ENCODE measurements around the gene EPB41L4A. TPM values are rescaled to one million over a fixed set of nuclear protein-coding genes. Genes with fewer than 3 reads are reported as not detected.

The EPB41L4A gene
- polyA plus RNA-seq, 1 donor (not counting 4 experiments of a cell fraction or from before 2014, with no cell fraction given), result 3.5 TPM

DNA sequence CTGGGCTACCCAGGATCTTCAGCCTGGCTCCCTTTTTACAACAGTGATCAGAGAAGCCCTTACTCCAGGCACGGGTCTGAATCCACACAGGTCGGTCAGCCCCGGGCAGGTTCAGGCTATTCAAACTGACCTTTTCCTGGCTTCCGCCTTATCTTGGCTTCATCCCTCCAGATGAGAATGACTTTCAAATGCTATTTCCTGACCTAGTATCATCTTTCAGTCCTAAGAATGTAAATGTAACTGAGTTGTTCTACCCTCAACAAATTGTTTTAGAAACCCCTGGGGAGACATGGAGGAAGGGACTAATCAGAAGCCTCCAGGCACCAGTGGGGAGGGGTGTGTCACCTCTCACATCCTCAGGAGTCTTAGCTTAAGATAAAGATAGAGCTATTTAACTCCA, 213.2 kb downstream of the EPB41L4A start:
- H4K20me1 ChIP-seq (ENCODE audit: control insufficient read depth, extremely low read depth, insufficient read depth, low read length), result no peaks in the 10 kb centered on the region
- no peak overlapping the region for H3K27ac ChIP-seq (ENCODE audit: control insufficient read depth, insufficient read depth, low read length)
- no peak overlapping the region for H3K4me3 ChIP-seq (ENCODE audit: control insufficient read depth in 2 of 3, extremely low read depth in 1 of 3, insufficient read depth in 2 of 3, low read depth in 1 of 3, low read length in 3 of 3)
- H3K9me3 ChIP-seq (ENCODE audit: control insufficient read depth, low read depth, low read length), result no peaks in the 10 kb centered on the region
- no peaks in the 10 kb centered on the region for H3K79me2 ChIP-seq (ENCODE audit: control insufficient read depth, insufficient read depth, low read length)
- no peaks in the 10 kb centered on the region for H3K9me1 ChIP-seq (ENCODE audit: control insufficient read depth, extremely low read depth, insufficient read depth, low read length)
- no peak overlapping the region for H2AFZ ChIP-seq (ENCODE audit: control insufficient read depth, low read length)
- H3K4me2 ChIP-seq (ENCODE audit: control insufficient read depth, extremely low read depth, insufficient read depth, low read depth, low read length), result no peak overlapping the region
- dilution Hi-C loops (cut with MboI; ENCODE audit: extremely low pct_ligation_motif_present, low sequenced_read_pairs), result loop anchor here (25.0 kb wide), 1 partner anchor 206 kb away; the partner anchor contains the start of gene EPB41L4A
- FAIRE-seq (no peak), DNase-seq (ENCODE audit: low read depth, low spot score) (no peak)
- no peak overlapping the region for H3K9ac ChIP-seq (ENCODE audit: control insufficient read depth, extremely low read depth, insufficient read depth, low read length)
- H3K4me1 ChIP-seq (ENCODE audit: control insufficient read depth, extremely low read depth, insufficient read depth, low read length), result peaks cover 6% of the 10 kb centered on the region
- H3K27me3 ChIP-seq (ENCODE audit: control insufficient read depth, extremely low read depth, insufficient read depth, low read length), result no peaks in the 10 kb centered on the region
- TF ChIP-seq, protein P1, sequence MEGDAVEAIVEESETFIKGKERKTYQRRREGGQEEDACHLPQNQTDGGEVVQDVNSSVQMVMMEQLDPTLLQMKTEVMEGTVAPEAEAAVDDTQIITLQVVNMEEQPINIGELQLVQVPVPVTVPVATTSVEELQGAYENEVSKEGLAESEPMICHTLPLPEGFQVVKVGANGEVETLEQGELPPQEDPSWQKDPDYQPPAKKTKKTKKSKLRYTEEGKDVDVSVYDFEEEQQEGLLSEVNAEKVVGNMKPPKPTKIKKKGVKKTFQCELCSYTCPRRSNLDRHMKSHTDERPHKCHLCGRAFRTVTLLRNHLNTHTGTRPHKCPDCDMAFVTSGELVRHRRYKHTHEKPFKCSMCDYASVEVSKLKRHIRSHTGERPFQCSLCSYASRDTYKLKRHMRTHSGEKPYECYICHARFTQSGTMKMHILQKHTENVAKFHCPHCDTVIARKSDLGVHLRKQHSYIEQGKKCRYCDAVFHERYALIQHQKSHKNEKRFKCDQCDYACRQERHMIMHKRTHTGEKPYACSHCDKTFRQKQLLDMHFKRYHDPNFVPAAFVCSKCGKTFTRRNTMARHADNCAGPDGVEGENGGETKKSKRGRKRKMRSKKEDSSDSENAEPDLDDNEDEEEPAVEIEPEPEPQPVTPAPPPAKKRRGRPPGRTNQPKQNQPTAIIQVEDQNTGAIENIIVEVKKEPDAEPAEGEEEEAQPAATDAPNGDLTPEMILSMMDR (optimal IDR thresholded peaks at IDR 0.05 in 1 of 3, IDR thresholded peaks at IDR 0.05 in 1 of 3, conservative IDR thresholded peaks at IDR 0.05 in 1 of 3; ENCODE audit: extremely low read depth in 1 of 3, insufficient read depth in 2 of 3, low read length in 3 of 3), result no peak
- TF ChIP-seq EZH2 (IDR thresholded peaks at IDR 0.05; ENCODE audit: low read length), result no peak
- H3K36me3 ChIP-seq (ENCODE audit: control insufficient read depth in 2 of 2, extremely low read depth in 1 of 2, insufficient read depth in 2 of 2, low read length in 2 of 2), result peaks cover 0 to 2% of the 10 kb centered on the region in 2 experiments

DNA sequence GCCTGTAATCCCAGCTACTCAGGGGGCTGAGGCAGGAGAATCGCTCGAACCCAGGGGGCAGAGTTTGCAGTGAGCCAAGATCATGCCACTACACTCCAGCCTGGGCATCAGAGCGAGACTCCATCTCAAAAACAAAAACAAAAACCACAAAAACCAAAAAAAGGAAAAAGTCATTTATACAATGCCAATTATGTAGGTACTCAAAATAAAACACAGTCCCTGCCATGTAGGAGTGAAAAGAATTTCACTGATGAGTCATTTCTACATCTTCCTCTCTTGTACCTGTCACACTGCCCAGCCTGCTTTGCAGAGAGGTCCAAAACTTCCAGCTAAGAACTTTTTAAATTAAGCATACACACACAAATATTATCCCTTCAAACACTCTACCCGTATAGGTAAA, 215.8 kb downstream of the EPB41L4A start:
- Histone ChIP-seq H3K9ac (ENCODE audit: control insufficient read depth, extremely low read depth, insufficient read depth, low read length) (no peak overlapping the region), H3K27me3 (ENCODE audit: control insufficient read depth, extremely low read depth, insufficient read depth, low read length) (no peaks in the 10 kb centered on the region), H3K36me3 (ENCODE audit: control insufficient read depth in 2 of 2, extremely low read depth in 1 of 2, insufficient read depth in 2 of 2, low read length in 2 of 2) (peaks cover 0 to 2% of the 10 kb centered on the region in 2 experiments), H3K9me3 (ENCODE audit: control insufficient read depth, low read depth, low read length) (no peaks in the 10 kb centered on the region), H3K27ac (ENCODE audit: control insufficient read depth, insufficient read depth, low read length) (no peak overlapping the region), H2AFZ (ENCODE audit: control insufficient read depth, low read length) (no peak overlapping the region), H4K20me1 (ENCODE audit: control insufficient read depth, extremely low read depth, insufficient read depth, low read length) (no peaks in the 10 kb centered on the region), H3K9me1 (ENCODE audit: control insufficient read depth, extremely low read depth, insufficient read depth, low read length) (no peaks in the 10 kb centered on the region), H3K4me1 (ENCODE audit: control insufficient read depth, extremely low read depth, insufficient read depth, low read length) (peaks cover 6% of the 10 kb centered on the region), H3K4me3 (ENCODE audit: control insufficient read depth in 2 of 3, extremely low read depth in 1 of 3, insufficient read depth in 2 of 3, low read depth in 1 of 3, low read length in 3 of 3) (no peak overlapping the region), H3K79me2 (ENCODE audit: control insufficient read depth, insufficient read depth, low read length) (no peaks in the 10 kb centered on the region), H3K4me2 (ENCODE audit: control insufficient read depth, extremely low read depth, insufficient read depth, low read depth, low read length) (no peak overlapping the region)
- dilution Hi-C loops (cut with MboI; ENCODE audit: extremely low pct_ligation_motif_present, low sequenced_read_pairs), result loop anchor here (25.0 kb wide), 1 partner anchor 209 kb away; the partner anchor contains the start of gene EPB41L4A
- FAIRE-seq (no peak), DNase-seq (ENCODE audit: low read depth, low spot score) (no peak)
- no peak for TF ChIP-seq EZH2 (IDR thresholded peaks at IDR 0.05; ENCODE audit: low read length)
- TF ChIP-seq, protein P1 (optimal IDR thresholded peaks at IDR 0.05 in 1 of 3, IDR thresholded peaks at IDR 0.05 in 1 of 3, conservative IDR thresholded peaks at IDR 0.05 in 1 of 3; ENCODE audit: extremely low read depth in 1 of 3, insufficient read depth in 2 of 3, low read length in 3 of 3), result no peak

All from keratinocyte (primary cell).